Heart right ventricle (tissue), 16 donors: ENCODE data around the gene UBE3C. TPM values are rescaled to one million over a fixed set of nuclear protein-coding genes. Genes with fewer than 3 reads are reported as not detected.

Experiments
- ATAC-seq, 8 donors: fragments of 200-7000 bp; cut with Tn5 transposase; one replicate each; pipeline ENCODE4 v1.9.1; 2020; ENCODE audit warnings: mild to moderate bottlenecking in 8 of 8, moderate library complexity in 8 of 8, moderate number of reproducible peaks in 1 of 8
- DNase-seq, 2 donors: peaks; one replicate each; pipeline ENCODE4 v3.0.0-alpha.2; 2020
- H3K27ac ChIP-seq, 10 donors: fragments of 200-600 bp; sonication (generic) in 2 of 10; one replicate each; pipeline versions ENCODE4 v1.5.0 to v1.8.0; 2020 to 2022; ENCODE audit warnings: mild to moderate bottlenecking in 3 of 10
- H3K27me3 ChIP-seq, 7 donors: fragments of 200-600 bp; one replicate each; pipeline ENCODE4 v1.8.0; 2021 to 2022; ENCODE audit warnings: mild to moderate bottlenecking in 2 of 7
- H3K36me3 ChIP-seq, 9 donors: fragments of 200-600 bp; sonication (generic) in 1 of 9; one replicate each; pipeline versions ENCODE4 v1.5.0 to v1.8.0; 2020 to 2022; ENCODE audit warnings: mild to moderate bottlenecking in 2 of 9
- H3K4me1 ChIP-seq, 9 donors: fragments of 200-600 bp; sonication (generic) in 1 of 9; one replicate each; pipeline versions ENCODE4 v1.5.0 to v1.8.0; 2020 to 2022; ENCODE audit warnings: mild to moderate bottlenecking in 4 of 9
- H3K4me3 ChIP-seq, 10 donors: fragments of 200-600 bp; sonication (generic) in 2 of 10; one replicate each; pipeline versions ENCODE4 v1.5.0 to v1.8.0; 2020 to 2022; ENCODE audit warnings: mild to moderate bottlenecking in 7 of 10, moderate library complexity in 2 of 10
- H3K9me3 ChIP-seq, 11 donors: fragments of 200-600 bp in 10 of 11; sonication (generic) in 2 of 11; one replicate each; pipeline versions ENCODE4 v1.5.0 to v1.8.0; 2013 to 2022; ENCODE audit warnings: mild to moderate bottlenecking in 2 of 11, control low read depth in 1 of 11, moderate library complexity in 1 of 11
- CTCF ChIP-seq, 9 donors: fragments of 200-600 bp; sonication (generic) in 2 of 9; IDR thresholded peaks; one replicate each; pipeline versions ENCODE4 v1.5.0 to v1.8.0; 2021 to 2022; ENCODE audit warnings: antibody characterized with exemption in 9 of 9, mild to moderate bottlenecking in 5 of 9, moderate library complexity in 1 of 9
- WGBS, 2 donors: extraction: QIAGEN DNeasy Blood & Tissue Kit; methylation state at CpG; one replicate each; pipeline ENCODE4 v1.1.7; 2013; ENCODE audit warnings: inconsistent platforms in 1 of 2; 5-methylcytosine and 5-hydroxymethylcytosine counted together
- intact Hi-C, 10 donors: fragments of 100-400 bp; cut with DNase I; formaldehyde crosslinking; loops; one replicate each; pipeline versions ENCODE4 v1.11.1 to v1.14.2; 2022
- polyA plus RNA-seq, 2 donors: library from polyadenylated mRNA; stranded (reverse); fragments of 200-250 nt; gene quantifications; one replicate each; pipeline ENCODE4 v1.2.3, GENCODE V29; 2013
- total RNA-seq, 10 donors: library from RNA; stranded (reverse); fragmentation: NEBNext Ultra II Directional in 3 of 10; extraction: Animal tissue kit (Norgen Biotek cat#: 25700) in 3 of 10; gene quantifications; one replicate each; pipeline versions ENCODE4 v1.2.1 to v1.2.4, GENCODE V29; 2021 to 2023
- donor health status: Arrhythmogenic right ventricular cardiomyopathy.
- donor health status: ischemic (EF 13 %, LVEDD 7.1; RV severe dilation, severe dysfunction).
- donor health status: healthy with polysubstance abuse.
- donor health status: DM: no; HTN: yes; CAD: no.
- donor health status: DM: no; HTN: no; CAD: no.
- donor health status: ischemic (EF 25% LVEDD 6.9; RV normal size, moderate dysfunction).
- donor health status: ischemic (EF 25% LVEDD 5.7; RV mildly dilated, moderate dysfunction).
- donor health status: healthy.
- donor health status: DM: yes; HTN: yes; CAD: no.
- donor health status: Ischemic cardiomyopathy.
- donor health status: ischemic (EF 35%, LVEDD 5.7; RV mildly dilated, moderate dysfunction).
- donor health status: nonischemic (EF 11% LVEDD 7.7; RV severe dilation, severe dysfunction).
- donor health status: DM: yes; HTN: yes; CAD: no.
- donor health status: PGD.
- donor health status: ischemic (EF 29% LVEDD 5.4; RV normal size, mild dysfunction).
- donor health status: nonischemic (EF 23%, LVEDD 6.1; RV moderate dilation, normal function).

Gene UBE3C
- total and polyA plus RNA-seq, 12 donors = 10.5 to 53.8 (median 48.8) TPM

- Histone ChIP-seq H3K27me3 (no peaks in the 10 kb centered on the region), H3K9me3 (peaks cover 0 to 4% (median 0%) of the 10 kb centered on the region in 11 donors), H3K27ac (no peak overlapping the region), H3K36me3 (peaks cover 0 to 36% (median 0%) of the 10 kb centered on the region in 9 donors), H3K4me1 (peaks cover 4 to 53% (median 29%) of the 10 kb centered on the region in 9 donors), H3K4me3 (no peak overlapping the region)
- no peak for ATAC-seq
- no peak for TF ChIP-seq CTCF (IDR thresholded peaks at IDR 0.05)
- intact Hi-C loops = loop anchor here in 1 of 10 donors (5.0 kb wide), 1 partner anchor 201 kb away; no protein-coding TSS in a partner anchor
- WGBS, 2 donors = 90 to 94% methylated on average over 16 of the region's 16 CpGs
- no peak for DNase-seq
These were observed 2.9 kb downstream of the UBE3C start for GRCh38 chr7:157141525-157142060.

- intact Hi-C loops = loop anchor here in 1 of 10 donors (5.0 kb wide), 1 partner anchor 199 kb away; no protein-coding TSS in a partner anchor
- no peak for DNase-seq
- H3K27ac ChIP-seq = no peak overlapping the region
- no peak for TF ChIP-seq CTCF (IDR thresholded peaks at IDR 0.05)
- ATAC-seq = no peak
- peaks cover 0 to 36% (median 0%) of the 10 kb centered on the region in 9 donors for H3K36me3 ChIP-seq
- peaks cover 0 to 9% (median 0%) of the 10 kb centered on the region in 11 donors for H3K9me3 ChIP-seq
- no peaks in the 10 kb centered on the region for H3K27me3 ChIP-seq
- H3K4me3 ChIP-seq = no peak overlapping the region
- 81 to 90% methylated on average over 8 of the region's 8 CpGs for WGBS, 2 donors
- H3K4me1 ChIP-seq = peaks cover 4 to 56% (median 33%) of the 10 kb centered on the region in 9 donors
These were observed 5.1 kb downstream of the UBE3C start for GRCh38 chr7:157143788-157144187.

GRCh38 chr7:157149317-157149716, 10.6 kb downstream of the UBE3C start:
- Histone ChIP-seq H3K4me3 (no peak overlapping the region), H3K4me1 (peaks cover 0 to 37% (median 28%) of the 10 kb centered on the region in 9 donors), H3K27me3 (no peaks in the 10 kb centered on the region), H3K27ac (no peak overlapping the region), H3K36me3 (peaks cover 0 to 13% (median 0%) of the 10 kb centered on the region in 9 donors), H3K9me3 (peaks cover 0 to 9% (median 0%) of the 10 kb centered on the region in 11 donors)
- intact Hi-C loops = no loop called here
- no peak for ATAC-seq
- no peak for TF ChIP-seq CTCF (IDR thresholded peaks at IDR 0.05)
- 69 to 81% methylated on average over 4 of the region's 4 CpGs for WGBS, 2 donors
- no peak for DNase-seq

GRCh38 chr7:157150882-157151281, 12.2 kb downstream of the UBE3C start:
- peak; percentile 29 to 47 for DNase-seq
- TF ChIP-seq CTCF (IDR thresholded peaks at IDR 0.05) = no peak
- intact Hi-C loops = no loop called here
- peaks cover 0 to 9% (median 0%) of the 10 kb centered on the region in 11 donors for H3K9me3 ChIP-seq
- H3K36me3 ChIP-seq = no peaks in the 10 kb centered on the region
- H3K27ac ChIP-seq = no peak overlapping the region
- 38 to 54% methylated on average over 15 of the region's 15 CpGs for WGBS, 2 donors
- H3K4me3 ChIP-seq = no peak overlapping the region
- no peaks in the 10 kb centered on the region for H3K27me3 ChIP-seq
- ATAC-seq = peak; percentile 55 to 94 (median 82)
- H3K4me1 ChIP-seq = peaks cover 0 to 40% (median 28%) of the 10 kb centered on the region in 9 donors
